Type B pancreatic cell (in vitro differentiated cells): ENCODE data around the gene SIGLECL1. TPM values are rescaled to one million over a fixed set of nuclear protein-coding genes. Genes with fewer than 3 reads are reported as not detected.

Experiments
- DNase-seq: peaks from one replicate; pipeline ENCODE4 v3.0.0; 2021; ENCODE audit warnings: mixed read lengths; ENCODE audit not compliant: unreplicated experiment; ENCODE audit errors: extremely low spot score
- H3K27ac Mint-ChIP-seq: 2 replicates; pipeline ENCODE4 v1.8.0; 2021; ENCODE audit warnings: mild to moderate bottlenecking, mixed read lengths
- H3K27me3 Mint-ChIP-seq: 2 replicates; pipeline ENCODE4 v1.8.0; 2021; ENCODE audit warnings: mixed read lengths
- H3K36me3 Mint-ChIP-seq: 2 replicates; pipeline ENCODE4 v1.8.0; 2021; ENCODE audit warnings: mixed read lengths
- H3K4me1 Mint-ChIP-seq: one replicate; pipeline ENCODE4 v1.8.0; 2021; ENCODE audit warnings: mixed read lengths; ENCODE audit not compliant: unreplicated experiment
- H3K4me3 Mint-ChIP-seq: 2 replicates; pipeline ENCODE4 v1.8.0; 2021; ENCODE audit warnings: mild to moderate bottlenecking, mixed read lengths
- H3K9me3 Mint-ChIP-seq: 2 replicates; pipeline ENCODE4 v1.8.0; 2021; ENCODE audit warnings: mixed read lengths
- total RNA-seq: library from RNA; stranded (reverse); gene quantifications from 2 replicates; pipeline ENCODE4 v1.2.1, GENCODE V29; 2021; ENCODE audit warnings: low replicate concordance
- TF ChIP-seq, protein P1 (sequence below): fragments of 200-600 bp; sonication (generic); conservative IDR thresholded peaks from 2 replicates; pipeline ENCODE4 v1.5.0; 2021; ENCODE audit warnings: antibody characterized with exemption, mild to moderate bottlenecking

The SIGLECL1 gene
- total RNA-seq, 1 donor from 2014 or later = not detected

DNA sequence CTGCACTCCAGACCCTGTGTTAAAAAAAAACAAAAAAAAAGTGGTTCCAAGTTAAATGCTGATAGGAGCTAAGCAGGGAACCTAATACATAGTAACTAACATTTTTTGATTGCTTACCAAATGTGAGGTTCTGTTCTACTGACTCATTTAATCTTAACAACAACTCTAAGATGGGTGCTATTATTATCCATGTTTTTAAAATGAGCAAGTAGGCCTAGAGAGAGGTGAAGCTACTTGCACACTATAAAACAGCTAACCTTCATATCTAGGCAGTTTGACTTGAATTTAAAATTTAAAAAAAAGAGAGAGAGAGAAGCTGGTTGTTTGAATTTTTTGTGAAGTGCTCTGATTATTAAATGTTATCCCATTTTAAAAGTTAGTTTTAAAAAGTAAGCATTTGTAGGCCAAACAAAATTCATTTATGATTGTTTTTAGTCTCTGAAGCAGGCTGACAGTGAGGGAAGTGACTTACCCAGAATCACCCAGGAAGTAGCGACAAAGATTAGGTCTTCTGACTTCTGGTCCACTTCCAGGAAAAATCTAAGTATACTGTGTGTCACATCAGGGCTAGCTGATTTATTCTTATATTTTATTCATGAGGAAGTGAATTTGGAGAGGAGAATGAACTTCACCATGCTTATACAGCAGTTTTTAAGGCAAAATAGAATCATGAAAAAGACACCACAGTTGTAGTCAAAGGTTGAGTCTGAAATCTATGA lies 2.4 kb downstream of the SIGLECL1 start:
- Mint-ChIP-seq H3K36me3 (no peaks in the 10 kb centered on the region), H3K4me1 (no peaks in the 10 kb centered on the region), H3K27me3 (no peaks in the 10 kb centered on the region), H3K27ac (no peak overlapping the region), H3K4me3 (no peak overlapping the region), H3K9me3 (no peaks in the 10 kb centered on the region)
- TF ChIP-seq, protein P1, sequence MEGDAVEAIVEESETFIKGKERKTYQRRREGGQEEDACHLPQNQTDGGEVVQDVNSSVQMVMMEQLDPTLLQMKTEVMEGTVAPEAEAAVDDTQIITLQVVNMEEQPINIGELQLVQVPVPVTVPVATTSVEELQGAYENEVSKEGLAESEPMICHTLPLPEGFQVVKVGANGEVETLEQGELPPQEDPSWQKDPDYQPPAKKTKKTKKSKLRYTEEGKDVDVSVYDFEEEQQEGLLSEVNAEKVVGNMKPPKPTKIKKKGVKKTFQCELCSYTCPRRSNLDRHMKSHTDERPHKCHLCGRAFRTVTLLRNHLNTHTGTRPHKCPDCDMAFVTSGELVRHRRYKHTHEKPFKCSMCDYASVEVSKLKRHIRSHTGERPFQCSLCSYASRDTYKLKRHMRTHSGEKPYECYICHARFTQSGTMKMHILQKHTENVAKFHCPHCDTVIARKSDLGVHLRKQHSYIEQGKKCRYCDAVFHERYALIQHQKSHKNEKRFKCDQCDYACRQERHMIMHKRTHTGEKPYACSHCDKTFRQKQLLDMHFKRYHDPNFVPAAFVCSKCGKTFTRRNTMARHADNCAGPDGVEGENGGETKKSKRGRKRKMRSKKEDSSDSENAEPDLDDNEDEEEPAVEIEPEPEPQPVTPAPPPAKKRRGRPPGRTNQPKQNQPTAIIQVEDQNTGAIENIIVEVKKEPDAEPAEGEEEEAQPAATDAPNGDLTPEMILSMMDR = no peak
- DNase-seq = no peak

DNA sequence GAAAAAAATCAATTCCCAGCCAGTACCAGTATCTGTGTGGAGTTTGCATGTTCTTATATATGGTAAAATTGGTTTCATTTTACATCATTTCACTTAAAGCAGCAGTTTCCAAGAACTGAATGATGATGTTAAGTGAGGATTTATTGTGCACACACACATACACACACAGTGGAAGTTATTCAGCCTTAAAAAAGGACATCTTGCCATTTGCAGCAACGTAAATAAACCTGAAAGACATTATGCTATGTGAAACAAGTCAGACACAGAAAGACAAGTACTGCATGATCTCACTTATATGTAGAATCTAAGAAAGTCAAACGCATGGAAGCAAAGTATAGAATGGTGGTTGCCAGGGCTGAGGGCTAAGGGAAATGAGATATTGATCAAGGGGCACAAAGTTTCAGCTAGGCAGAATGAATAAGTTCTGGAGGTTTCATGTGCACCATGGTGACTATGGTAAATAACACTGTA lies 5.3 kb downstream of the SIGLECL1 start:
- TF ChIP-seq, protein P1 = no peak
- Mint-ChIP-seq H3K36me3 (no peaks in the 10 kb centered on the region), H3K27ac (no peak overlapping the region), H3K4me1 (no peaks in the 10 kb centered on the region), H3K9me3 (no peaks in the 10 kb centered on the region), H3K27me3 (peaks cover 4% of the 10 kb centered on the region), H3K4me3 (no peak overlapping the region)
- DNase-seq = no peak

DNA sequence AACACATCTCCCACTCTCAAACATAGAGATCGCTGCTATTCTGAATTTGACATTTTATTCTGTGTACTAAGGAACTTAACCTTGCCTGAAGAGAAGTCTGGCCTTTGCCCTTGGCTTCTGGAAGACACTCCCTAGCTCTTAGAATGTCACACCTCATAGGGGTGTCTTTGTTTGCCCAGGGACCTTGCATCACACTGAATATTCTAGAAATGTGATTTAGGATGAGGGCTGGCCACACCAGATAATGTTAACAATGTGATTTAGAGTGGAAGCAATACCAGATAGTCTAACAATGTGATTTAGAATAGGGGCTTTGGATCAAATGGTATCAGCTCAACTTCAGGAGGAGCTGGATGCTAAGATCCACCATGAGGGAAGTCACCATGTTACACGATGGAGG lies 6.6 kb downstream of the SIGLECL1 start:
- H3K36me3 Mint-ChIP-seq = no peaks in the 10 kb centered on the region
- TF ChIP-seq, protein P1 = no peak
- H3K9me3 Mint-ChIP-seq = no peaks in the 10 kb centered on the region
- no peak overlapping the region for H3K27ac Mint-ChIP-seq
- no peak for DNase-seq
- H3K27me3 Mint-ChIP-seq = peaks cover 4% of the 10 kb centered on the region
- H3K4me3 Mint-ChIP-seq = no peak overlapping the region
- no peaks in the 10 kb centered on the region for H3K4me1 Mint-ChIP-seq

DNA sequence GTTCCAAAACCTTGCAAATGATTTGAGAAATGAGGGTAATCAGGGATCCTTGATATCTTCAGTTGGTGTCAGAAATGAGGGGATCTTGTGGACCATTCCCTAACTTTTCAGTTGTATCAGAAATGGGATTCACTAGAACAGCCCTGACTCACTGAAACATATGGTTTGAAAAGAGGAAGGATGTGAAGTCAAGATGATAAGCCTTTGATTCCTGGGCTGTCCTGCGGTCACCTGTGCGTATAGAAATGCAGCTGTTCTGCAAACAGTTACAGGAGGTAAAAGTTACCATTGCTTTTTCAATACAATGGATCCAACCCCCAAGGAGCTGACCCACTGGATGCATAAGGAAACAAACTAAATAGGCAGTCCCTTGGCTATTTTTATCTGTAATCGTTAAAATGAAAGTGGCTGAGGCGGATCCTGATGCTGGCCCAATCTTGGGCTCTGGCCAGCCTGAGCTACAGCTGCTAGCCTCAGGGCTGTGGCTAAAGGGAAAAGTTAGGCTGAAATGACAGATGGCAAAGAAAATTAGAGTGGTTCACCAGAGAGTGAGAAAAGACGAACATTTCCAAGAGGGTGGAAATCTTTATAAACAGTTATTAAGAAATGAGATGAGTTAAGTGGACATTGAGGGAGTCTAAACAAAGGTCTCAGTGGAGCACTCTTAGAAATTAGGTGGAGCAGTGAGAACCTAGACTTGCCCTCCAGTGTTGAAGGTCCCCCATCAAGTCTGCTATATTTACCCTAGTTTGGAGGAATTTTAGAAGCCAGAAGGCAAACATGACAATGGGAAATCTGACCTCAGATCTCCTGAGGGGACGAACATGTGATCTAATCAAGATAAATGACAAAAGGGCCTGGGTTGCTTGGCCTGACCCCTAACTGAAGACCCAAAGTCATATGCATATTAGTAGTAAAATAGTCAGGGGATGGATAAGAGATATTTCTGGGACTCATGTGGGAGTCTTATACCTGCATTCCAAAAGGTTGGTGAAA lies 7.6 kb downstream of the SIGLECL1 start:
- DNase-seq = no peak
- no peaks in the 10 kb centered on the region for H3K36me3 Mint-ChIP-seq

More for the DNA sequence above, 7.6 kb downstream of the SIGLECL1 start:
- TF ChIP-seq, protein P1 = no peak
- Mint-ChIP-seq H3K4me3 (no peak overlapping the region), H3K4me1 (no peaks in the 10 kb centered on the region), H3K27ac (no peak overlapping the region), H3K9me3 (no peaks in the 10 kb centered on the region), H3K27me3 (peaks cover 4% of the 10 kb centered on the region)
